Measurements from ENCODE around the gene RRP36.

Gene RRP36

GRCh38 chr6:43009124-43009523, 12.3 kb upstream of the RRP36 start:
- peak; percentile 74 for DNase-seq

GRCh38 chr6:43011207-43011606, 10.2 kb upstream of the RRP36 start:
- DNase-seq = no peak

- no peak for DNase-seq
Observed at GRCh38 chr6:43012364-43012763, 9.1 kb upstream of the RRP36 start.

DNA sequence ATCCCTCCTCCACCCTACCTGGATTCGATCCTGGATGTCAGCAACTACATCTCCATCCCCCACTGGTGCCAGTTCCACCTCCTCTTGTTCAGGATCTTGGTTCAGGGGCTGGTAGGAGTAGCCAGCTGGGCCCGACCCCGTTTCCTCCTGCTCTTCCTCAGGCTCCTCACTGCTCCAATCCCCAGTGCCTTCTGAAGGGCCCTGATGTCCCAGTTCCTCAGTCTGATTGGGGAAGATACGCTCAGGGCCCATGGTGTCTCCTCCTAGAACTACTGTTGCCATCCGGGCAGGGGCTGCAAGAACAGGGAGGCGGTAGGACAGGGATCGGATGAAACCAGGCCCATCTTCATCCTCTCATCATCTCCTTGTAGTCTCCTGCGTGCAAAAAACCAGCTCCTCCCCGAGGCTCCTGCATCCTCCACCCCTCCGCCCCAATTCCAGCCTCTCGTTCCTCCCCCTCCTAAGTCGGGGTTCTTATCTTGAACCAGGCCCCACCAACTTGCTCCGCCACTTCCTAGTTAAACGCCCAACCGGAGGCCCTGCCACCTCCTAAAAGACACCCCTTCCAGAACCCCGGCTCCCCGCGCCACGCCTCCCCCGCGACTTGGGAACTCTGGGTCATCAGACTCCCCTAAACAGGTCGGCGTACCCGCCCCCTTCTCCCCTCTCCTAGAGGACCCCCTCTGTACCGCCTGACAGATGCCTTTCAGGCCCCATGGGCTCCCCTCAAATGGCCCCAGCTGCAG, 8.2 kb upstream of the RRP36 start:
- no peak for DNase-seq

DNA sequence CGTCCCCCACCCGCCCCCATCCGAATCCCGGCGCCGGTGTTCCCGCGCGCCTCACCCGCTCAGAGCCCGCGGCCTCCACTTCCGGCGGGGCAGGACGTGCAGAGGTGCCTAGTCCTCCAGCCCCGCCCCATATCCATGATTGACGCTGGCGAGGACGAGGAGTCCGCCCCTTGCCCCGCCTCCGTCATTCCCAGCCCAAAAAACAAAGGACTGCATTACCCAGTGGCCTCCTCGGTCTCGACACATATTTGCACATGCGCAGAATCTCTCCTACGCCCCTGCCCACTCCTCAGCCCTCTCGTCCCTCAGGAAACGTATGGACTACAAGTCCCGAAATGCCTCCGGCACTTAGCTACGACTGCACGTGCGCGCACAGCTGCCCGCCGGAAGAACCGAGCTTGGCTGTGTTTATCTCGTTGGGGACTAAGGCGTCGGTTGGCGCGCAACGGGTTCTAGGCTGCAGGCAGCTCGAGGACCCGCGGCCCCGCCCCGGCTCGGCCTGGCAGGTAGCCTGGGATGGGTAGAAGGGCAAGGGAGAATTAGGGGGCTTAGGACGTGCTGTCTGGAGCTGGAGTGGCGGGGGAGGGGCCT, 7.5 kb upstream of the RRP36 start, which contains the start of the genes KLHDC3 and MEA1:
Gene KLHDC3, plus strand, starts transcription at position 407 of the 591 bp plus-strand sequence. CDS start 2,944 bp downstream, outside the sequence.
Gene MEA1, minus strand, starts transcription at position 104 of the 591 bp plus-strand sequence. CDS start 133 bp downstream, outside the sequence.
- DNase-seq = peak; percentile 100

DNA sequence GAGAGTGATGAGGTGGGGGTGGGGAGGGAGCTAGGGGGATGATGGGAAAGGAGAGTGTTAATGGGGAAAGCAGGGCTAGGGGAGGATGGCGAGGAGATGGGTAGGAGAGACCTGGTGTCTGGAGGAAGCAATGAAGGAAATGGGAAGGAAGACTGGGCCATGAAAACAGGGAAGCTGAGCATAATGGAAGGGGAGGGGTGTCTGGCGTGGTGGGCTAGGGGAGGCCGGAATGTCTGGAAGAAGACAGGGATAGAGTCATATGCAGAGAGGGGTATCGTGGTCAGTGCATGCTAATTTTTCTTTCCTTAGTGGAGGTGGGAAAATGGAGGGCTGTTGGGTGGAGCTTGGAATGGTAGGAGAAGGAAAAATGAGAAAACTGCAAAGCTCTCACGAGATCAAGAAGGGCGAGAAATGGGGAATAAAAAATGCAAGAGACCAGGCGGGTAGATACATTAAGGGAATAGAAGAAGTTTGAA, 7.0 kb upstream of the RRP36 start:
- no peak for DNase-seq

DNA sequence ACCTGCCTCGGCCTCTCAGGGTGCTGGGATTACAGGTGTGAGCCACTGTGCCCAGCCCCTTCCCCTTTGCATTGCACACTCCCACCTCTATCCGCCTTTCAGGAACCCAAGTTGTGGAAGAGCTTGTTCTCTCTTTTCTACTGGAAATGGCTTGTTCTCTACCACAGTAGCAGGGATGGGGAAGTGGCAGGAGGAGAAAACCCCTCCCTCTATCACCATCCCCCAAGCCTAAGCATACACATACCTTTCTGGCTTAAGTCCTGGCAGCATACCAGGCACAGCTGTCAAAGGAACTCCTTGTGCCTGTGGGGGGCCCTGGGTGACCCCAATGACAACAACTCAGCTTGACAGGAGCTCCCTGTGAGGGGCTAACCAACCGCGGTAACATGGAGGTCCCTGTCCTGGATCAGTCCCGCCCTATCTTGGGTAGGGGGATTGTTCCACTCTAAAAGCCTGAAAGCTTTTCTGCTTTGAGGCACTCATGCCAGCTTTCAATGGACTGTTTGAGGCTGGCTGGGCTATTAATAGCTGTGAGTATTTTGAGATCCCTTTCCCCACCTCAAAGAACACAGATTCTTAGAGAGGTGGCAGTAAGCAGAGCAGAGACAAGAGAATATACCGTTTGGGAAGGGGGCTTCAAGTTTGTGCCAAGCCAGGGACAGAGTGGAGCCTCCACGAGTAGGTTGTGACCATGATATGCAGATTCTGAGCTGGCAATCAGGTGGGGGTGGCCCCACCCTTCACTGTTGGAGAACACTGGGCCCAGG, 5.1 kb upstream of the RRP36 start:
- no peak for DNase-seq

GRCh38 chr6:43016943-43017334, 4.5 kb upstream of the RRP36 start:
- DNase-seq = no peak

GRCh38 chr6:43019152-43019551, 2.3 kb upstream of the RRP36 start:
- no peak for DNase-seq

GRCh38 chr6:43020052-43020705, 1.2 kb upstream of the RRP36 start:
- no peak for DNase-seq

DNA sequence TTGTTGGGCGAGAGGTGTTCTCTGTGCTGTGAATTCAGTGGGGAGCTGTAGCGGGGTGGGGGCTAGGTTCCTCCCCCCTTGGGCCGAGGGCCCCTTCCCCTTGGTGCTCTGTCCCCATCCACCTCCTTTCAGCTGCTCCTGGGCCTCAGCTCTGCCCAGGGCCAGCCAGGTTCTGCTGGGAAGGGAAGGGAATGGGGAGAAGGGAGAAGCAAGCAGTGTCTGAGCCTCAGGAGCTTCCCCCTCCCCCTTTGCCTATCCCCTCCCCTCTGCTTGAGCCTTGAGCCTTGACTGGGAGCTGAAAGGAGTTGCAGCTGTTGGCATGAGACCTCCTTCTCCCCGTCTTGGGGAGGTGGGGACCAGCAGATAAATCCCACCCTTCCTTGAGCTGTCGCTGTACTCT, 576 bp upstream of the RRP36 start:
- DNase-seq = no peak

DNA sequence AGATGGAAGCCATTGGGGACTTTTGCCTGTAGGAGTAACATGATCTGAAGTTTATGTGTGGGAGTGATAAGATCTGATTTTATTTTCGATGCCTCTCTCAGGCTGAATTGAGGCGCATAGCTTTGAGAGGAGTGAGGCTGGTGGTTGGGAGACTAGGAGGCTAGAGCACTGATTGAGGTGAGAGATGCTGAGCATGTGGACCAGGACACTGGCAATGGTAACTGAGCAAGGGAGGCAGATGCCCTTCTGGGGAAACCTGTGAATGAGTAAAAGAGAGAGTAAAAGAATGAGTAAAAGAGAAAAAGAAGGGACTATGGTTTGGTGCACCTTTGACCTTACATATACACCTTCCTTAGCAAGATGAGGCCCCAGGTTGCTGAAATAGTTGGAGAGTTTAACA, 3.0 kb downstream of the RRP36 start:
- DNase-seq = no peak

GRCh38 chr6:43026365-43026764, 4.9 kb downstream of the RRP36 start:
- DNase-seq = no peak

- DNase-seq = no peak
Observed at GRCh38 chr6:43029120-43029519, 7.7 kb downstream of the RRP36 start.

DNA sequence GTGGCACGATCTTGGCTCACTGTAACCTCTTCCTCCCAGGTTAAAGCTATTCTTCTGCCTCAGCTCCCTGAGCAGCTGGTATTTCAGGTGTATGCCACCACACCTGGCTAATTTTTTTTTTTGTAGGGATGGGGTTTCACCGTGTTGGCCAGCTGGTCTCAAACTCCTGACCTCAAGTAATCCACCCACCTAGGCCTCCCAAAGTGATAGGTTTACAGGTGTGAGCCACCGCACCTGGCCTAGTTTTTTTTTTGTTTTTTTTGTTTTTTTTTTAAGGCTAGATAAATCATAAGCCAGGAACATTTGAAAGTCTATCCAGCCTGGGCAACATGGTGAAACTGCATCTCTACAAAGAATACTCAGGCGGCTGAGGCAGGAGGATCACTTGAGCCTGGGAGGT, 10.9 kb downstream of the RRP36 start:
- DNase-seq = no peak

DNA sequence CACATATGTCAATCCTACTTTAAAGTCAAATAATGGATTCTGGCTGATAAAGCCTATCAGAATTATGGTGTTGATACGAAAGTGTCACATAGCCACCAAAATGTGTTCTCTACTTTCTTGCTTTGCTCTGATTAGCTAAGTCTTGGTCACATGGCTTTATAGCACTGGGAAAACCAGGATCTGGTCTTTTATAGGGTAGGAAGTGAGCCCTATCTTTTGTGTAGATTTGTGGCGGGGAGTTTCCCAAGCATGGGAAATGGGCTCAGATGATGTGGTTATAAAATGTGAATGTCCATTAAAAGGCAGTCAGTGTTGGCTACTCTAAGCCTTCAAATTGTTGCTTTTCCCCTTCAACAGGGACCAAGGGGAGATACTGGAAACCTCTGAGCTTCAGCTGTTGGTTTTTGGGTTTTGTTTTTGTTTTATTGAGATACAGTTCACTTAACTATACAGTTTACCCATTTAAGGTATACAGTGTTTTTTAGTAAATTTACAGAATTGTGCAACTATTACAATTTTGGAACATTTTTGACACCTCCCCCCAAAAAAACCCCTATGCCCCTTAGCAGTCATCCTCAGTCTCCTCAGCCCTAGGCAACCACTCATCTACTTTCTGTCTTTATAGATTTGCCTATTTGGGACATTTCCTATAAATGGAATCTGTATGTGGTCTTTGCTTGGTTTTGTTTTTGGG, 12.2 kb downstream of the RRP36 start:
- DNase-seq = no peak

DNA sequence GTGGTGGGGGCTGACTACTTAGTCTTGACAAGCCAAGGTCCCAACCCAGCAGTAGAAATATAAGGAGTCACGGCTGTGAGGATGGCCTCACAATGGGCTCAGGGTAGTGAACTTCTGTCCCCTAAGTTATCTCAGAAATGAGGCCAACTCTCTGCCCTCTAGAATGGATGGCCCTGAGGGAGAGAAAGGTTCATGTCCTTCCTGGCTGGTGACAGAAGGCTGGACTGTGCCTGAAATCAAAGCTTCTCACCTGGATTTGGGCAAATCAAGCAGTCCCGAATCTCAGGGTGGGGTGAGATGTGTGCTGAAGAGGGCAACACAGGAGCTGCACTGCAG, 12.7 kb downstream of the RRP36 start:
- DNase-seq = no peak

DNA sequence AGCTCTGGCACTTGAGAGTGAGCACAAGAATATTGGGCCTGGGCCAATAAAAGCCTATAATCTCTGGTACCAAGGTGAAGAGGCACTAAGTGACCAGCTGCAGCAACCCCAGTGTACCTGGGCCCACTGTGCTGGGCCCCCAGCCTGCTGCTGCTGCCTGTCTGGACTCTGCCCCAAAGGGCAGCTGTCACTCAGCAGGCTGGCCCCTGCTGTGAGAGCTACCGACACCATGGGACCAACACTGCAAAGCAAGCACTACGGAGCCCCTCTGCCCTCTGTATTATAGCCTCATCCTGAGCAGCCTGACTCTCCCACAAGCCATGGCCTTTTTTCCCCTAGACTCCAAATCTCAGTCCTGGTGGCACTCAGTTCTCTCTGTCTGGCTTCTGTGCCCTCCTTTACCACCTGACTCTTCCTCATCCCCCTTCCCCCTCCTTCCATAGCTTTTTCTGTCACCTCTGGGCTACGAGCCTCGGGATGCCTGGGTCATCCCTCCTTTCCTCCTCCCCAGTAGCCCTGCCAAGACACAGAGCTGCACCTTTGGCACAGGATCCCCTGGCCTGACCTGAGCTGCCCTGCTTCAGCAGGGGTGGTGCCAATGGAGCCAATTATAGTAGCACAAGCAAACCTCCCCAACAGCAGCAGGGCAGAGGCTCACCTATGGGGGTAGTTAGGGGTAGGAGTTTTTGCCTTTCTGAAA, 14.2 kb downstream of the RRP36 start:
- DNase-seq = no peak

DNA sequence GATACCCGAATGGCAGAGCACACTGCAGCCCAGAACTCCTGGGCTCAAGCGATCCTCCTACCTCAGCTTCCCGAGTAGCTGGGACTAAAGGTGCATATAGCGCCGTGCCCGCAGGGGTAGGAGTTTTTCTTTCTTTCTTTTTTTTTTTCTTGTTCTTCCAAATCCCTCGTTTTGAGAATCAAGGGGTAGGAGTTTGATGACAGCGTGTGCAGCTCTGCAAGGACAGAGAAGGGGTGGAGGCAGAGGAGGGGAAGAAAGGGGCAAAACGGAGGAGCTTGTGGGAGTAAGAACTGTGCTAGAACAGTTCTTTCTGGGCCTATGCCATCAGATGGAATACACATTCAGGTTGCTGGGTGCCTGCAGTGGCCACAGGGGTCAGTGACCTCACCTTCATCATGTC, 15.3 kb downstream of the RRP36 start:
- no peak for DNase-seq

- no peak for DNase-seq
Observed at GRCh38 chr6:43037197-43037596, 15.8 kb downstream of the RRP36 start.

- DNase-seq = no peak
Observed at GRCh38 chr6:43037706-43038105, 16.3 kb downstream of the RRP36 start.

- no peak for DNase-seq
Observed at GRCh38 chr6:43038727-43039126, 17.3 kb downstream of the RRP36 start.
